ENCODE results near the gene UVRAG. TPM values are rescaled to one million over a fixed set of nuclear protein-coding genes. Genes with fewer than 3 reads are reported as not detected.

UVRAG gene
- total RNA-seq, 2 donors from 2014 or later = 10.9 to 31.0 TPM

GRCh38 chr11:76155500-76156227, 340.7 kb downstream of the UVRAG start:
- no peaks in the 10 kb centered on the region for H3K27me3 ChIP-seq
- no peak overlapping the region for H3K27ac ChIP-seq
- ATAC-seq = no peak
- no peak for DNase-seq
- H3K36me3 ChIP-seq (replicated peaks in 1 of 2; ENCODE audit: insufficient read depth in 1 of 2, low read depth in 2 of 2) = no peaks in the 10 kb centered on the region
- no peak overlapping the region for H3K4me3 ChIP-seq
- H3K9me3 ChIP-seq = no peaks in the 10 kb centered on the region
- 67 to 80% methylated on average over 11 of the region's 11 CpGs for WGBS, 2 donors
- TF ChIP-seq CTCF (IDR thresholded peaks at IDR 0.05) (no peak), POLR2A (IDR thresholded peaks at IDR 0.05) (no peak)
- intact Hi-C loops (cut with DNase I) = no loop called here
- peaks cover 37% of the 10 kb centered on the region for H3K4me1 ChIP-seq

GRCh38 chr11:76156971-76157427, 342.0 kb downstream of the UVRAG start:
- Histone ChIP-seq H3K36me3 (replicated peaks in 1 of 2; ENCODE audit: insufficient read depth in 1 of 2, low read depth in 2 of 2) (no peaks in the 10 kb centered on the region), H3K4me1 (peaks cover 47% of the 10 kb centered on the region), H3K27ac (no peak overlapping the region), H3K4me3 (no peak overlapping the region), H3K9me3 (no peaks in the 10 kb centered on the region), H3K27me3 (no peaks in the 10 kb centered on the region)
- TF ChIP-seq CTCF (IDR thresholded peaks at IDR 0.05) (no peak), POLR2A (IDR thresholded peaks at IDR 0.05) (no peak)
- no peak for DNase-seq
- 74 to 86% methylated on average over 1 to 12 of the region's 12 CpGs for WGBS, 2 donors
- intact Hi-C loops (cut with DNase I) = no loop called here
- no peak for ATAC-seq

GRCh38 chr11:76157891-76158290, 342.9 kb downstream of the UVRAG start:
- H3K27ac ChIP-seq = no peak overlapping the region
- intact Hi-C loops (cut with DNase I) = no loop called here
- peaks cover 44% of the 10 kb centered on the region for H3K4me1 ChIP-seq
- 73 to 86% methylated on average over 7 of the region's 7 CpGs for WGBS, 2 donors
- no peak for TF ChIP-seq CTCF (IDR thresholded peaks at IDR 0.05)
- no peak for TF ChIP-seq POLR2A (IDR thresholded peaks at IDR 0.05)
- H3K27me3 ChIP-seq = no peaks in the 10 kb centered on the region
- DNase-seq (no peak), ATAC-seq (no peak)
- H3K9me3 ChIP-seq = no peaks in the 10 kb centered on the region
- H3K36me3 ChIP-seq (replicated peaks in 1 of 2; ENCODE audit: insufficient read depth in 1 of 2, low read depth in 2 of 2) = no peaks in the 10 kb centered on the region
- H3K4me3 ChIP-seq = no peak overlapping the region

- DNase-seq (no peak), ATAC-seq (no peak)
- no peak overlapping the region for H3K4me3 ChIP-seq
- H3K4me1 ChIP-seq = peaks cover 37% of the 10 kb centered on the region
- 86% methylated on average over 17 to 24 of the region's 24 CpGs for WGBS, 2 donors
- intact Hi-C loops (cut with DNase I) = no loop called here
- H3K27me3 ChIP-seq = no peaks in the 10 kb centered on the region
- TF ChIP-seq POLR2A (IDR thresholded peaks at IDR 0.05) (no peak), CTCF (IDR thresholded peaks at IDR 0.05) (no peak)
- no peaks in the 10 kb centered on the region for H3K36me3 ChIP-seq (replicated peaks in 1 of 2; ENCODE audit: insufficient read depth in 1 of 2, low read depth in 2 of 2)
- no peak overlapping the region for H3K27ac ChIP-seq
- H3K9me3 ChIP-seq = no peaks in the 10 kb centered on the region
Observed at GRCh38 chr11:76158394-76159302, 343.6 kb downstream of the UVRAG start.
